Vagina (tissue), 2 donors: ENCODE data around the gene GLCCI1. TPM values are rescaled to one million over a fixed set of nuclear protein-coding genes. Genes with fewer than 3 reads are reported as not detected.

Source experiments
- DNase-seq, 2 donors: peaks; one replicate each; pipeline ENCODE4 v3.0.0-alpha.2; 2017; ENCODE audit errors: extremely low spot score in 2 of 2
- H3K27ac ChIP-seq: fragments of 200-600 bp; sonication (generic); one replicate; pipeline ENCODE4 v1.5.1; 2019
- H3K27me3 ChIP-seq: fragments of 200-600 bp; sonication (generic); one replicate; pipeline ENCODE4 v1.5.1; 2019
- H3K36me3 ChIP-seq, 2 donors: fragments of 200-600 bp; sonication (generic); one replicate each; pipeline ENCODE4 v1.5.1; 2017 to 2019
- H3K4me1 ChIP-seq: fragments of 200-600 bp; sonication (generic); one replicate; pipeline ENCODE4 v1.5.1; 2019
- H3K4me3 ChIP-seq, 2 donors: fragments of 200-600 bp; sonication (generic); 1 replicate in 1 of 2; 2 replicates in 1 of 2; pipeline ENCODE4 v1.5.1; 2016 to 2019
- H3K9me3 ChIP-seq: fragments of 200-600 bp; sonication (generic); one replicate; pipeline ENCODE4 v1.5.1; 2019
- CTCF ChIP-seq, 3 experiments: fragments of 450-650 bp in 2 of 3; fragments of 200-600 bp in 1 of 3; sonication (generic) in 1 of 3; IDR thresholded peaks; one replicate each; pipeline ENCODE4 v1.5.1; 2017 to 2019; ENCODE audit warnings: antibody characterized with exemption in 3 of 3, mild to moderate bottlenecking in 2 of 3, moderate library complexity in 2 of 3
- POLR2A ChIP-seq, 2 donors: fragments of 450-650 bp; IDR thresholded peaks; one replicate each; pipeline ENCODE4 v1.6.1; 2017; ENCODE audit warnings: antibody characterized with exemption in 2 of 2, mild to moderate bottlenecking in 2 of 2, moderate library complexity in 2 of 2
- POLR2AphosphoS5 ChIP-seq, 2 donors: sonication (generic); formaldehyde crosslinking; IDR thresholded peaks; one replicate each; pipeline ENCODE4 v1.9.0; 2017; ENCODE audit warnings: antibody characterized with exemption in 2 of 2, mild to moderate bottlenecking in 2 of 2, low read depth in 1 of 2; ENCODE audit not compliant: insufficient read depth in 1 of 2
- intact Hi-C: fragments of 100-400 bp; cut with DNase I; formaldehyde crosslinking; loops from one replicate; pipeline ENCODE4 v1.15.1; 2023
- total RNA-seq: library from RNA; depleted of rRNA; stranded (reverse); fragments of >200 nt; gene quantifications from one replicate; pipeline ENCODE4 v1.2.3, GENCODE V29; 2016

GLCCI1 gene
- total RNA-seq, 1 donor from 2014 or later = 9.1 TPM

- Histone ChIP-seq H3K4me1 (no peaks in the 10 kb centered on the region), H3K27me3 (no peaks in the 10 kb centered on the region), H3K4me3 (no peak overlapping the region), H3K36me3 (no peaks in the 10 kb centered on the region), H3K9me3 (no peaks in the 10 kb centered on the region), H3K27ac (no peak overlapping the region)
- no peak for TF ChIP-seq POLR2AphosphoS5 (IDR thresholded peaks at IDR 0.05; ENCODE audit: insufficient read depth in 1 of 2, low read depth in 1 of 2)
- TF ChIP-seq POLR2A (IDR thresholded peaks at IDR 0.05) = no peak
- no peak for TF ChIP-seq CTCF (IDR thresholded peaks at IDR 0.05)
- intact Hi-C loops = no loop called here
- DNase-seq = no peak
Measured at GRCh38 chr7:7932553-7932952, 36.0 kb upstream of the GLCCI1 start.

GRCh38 chr7:7933915-7934526, 34.6 kb upstream of the GLCCI1 start:
- Histone ChIP-seq H3K27ac (no peak overlapping the region), H3K36me3 (no peaks in the 10 kb centered on the region), H3K27me3 (no peaks in the 10 kb centered on the region), H3K4me1 (no peaks in the 10 kb centered on the region), H3K4me3 (no peak overlapping the region), H3K9me3 (no peaks in the 10 kb centered on the region)
- DNase-seq = no peak
- intact Hi-C loops = no loop called here
- TF ChIP-seq CTCF (IDR thresholded peaks at IDR 0.05) = no peak
- no peak for TF ChIP-seq POLR2AphosphoS5 (IDR thresholded peaks at IDR 0.05; ENCODE audit: insufficient read depth in 1 of 2, low read depth in 1 of 2)
- no peak for TF ChIP-seq POLR2A (IDR thresholded peaks at IDR 0.05)

- no peak for TF ChIP-seq POLR2A (IDR thresholded peaks at IDR 0.05)
- DNase-seq = no peak
- H3K27me3 ChIP-seq = no peaks in the 10 kb centered on the region
- H3K9me3 ChIP-seq = no peaks in the 10 kb centered on the region
- no peak overlapping the region for H3K27ac ChIP-seq
- no peak overlapping the region for H3K4me3 ChIP-seq
- intact Hi-C loops = no loop called here
- H3K36me3 ChIP-seq = no peaks in the 10 kb centered on the region
- no peaks in the 10 kb centered on the region for H3K4me1 ChIP-seq
Measured at GRCh38 chr7:7934945-7935344, 33.7 kb upstream of the GLCCI1 start.

GRCh38 chr7:7938471-7938870, 30.1 kb upstream of the GLCCI1 start:
- Histone ChIP-seq H3K36me3 (no peaks in the 10 kb centered on the region), H3K9me3 (no peaks in the 10 kb centered on the region), H3K27me3 (no peaks in the 10 kb centered on the region), H3K4me3 (no peak overlapping the region), H3K27ac (no peak overlapping the region), H3K4me1 (no peaks in the 10 kb centered on the region)
- TF ChIP-seq CTCF (IDR thresholded peaks at IDR 0.05) = no peak
- TF ChIP-seq POLR2AphosphoS5 (IDR thresholded peaks at IDR 0.05; ENCODE audit: insufficient read depth in 1 of 2, low read depth in 1 of 2) = no peak
- no peak for TF ChIP-seq POLR2A (IDR thresholded peaks at IDR 0.05)
- DNase-seq = no peak
- intact Hi-C loops = no loop called here

- H3K4me1 ChIP-seq = no peaks in the 10 kb centered on the region
- no peaks in the 10 kb centered on the region for H3K27me3 ChIP-seq
- no peak overlapping the region for H3K27ac ChIP-seq
- intact Hi-C loops = no loop called here
- no peaks in the 10 kb centered on the region for H3K9me3 ChIP-seq
- DNase-seq = no peak
- H3K36me3 ChIP-seq = no peaks in the 10 kb centered on the region
- TF ChIP-seq POLR2A (IDR thresholded peaks at IDR 0.05) = no peak
- TF ChIP-seq POLR2AphosphoS5 (IDR thresholded peaks at IDR 0.05; ENCODE audit: insufficient read depth in 1 of 2, low read depth in 1 of 2) = no peak
- TF ChIP-seq CTCF (IDR thresholded peaks at IDR 0.05) = no peak
- no peak overlapping the region for H3K4me3 ChIP-seq
Measured at GRCh38 chr7:7943951-7944350, 24.6 kb upstream of the GLCCI1 start.
